ENCODE measurements around the gene E2F3.
"Not testable (repeated sequence)": the region's sequence is repeated elsewhere in the genome, so short reads cannot be mapped to it uniquely, and the experiment has no call there.

Gene E2F3

DNA sequence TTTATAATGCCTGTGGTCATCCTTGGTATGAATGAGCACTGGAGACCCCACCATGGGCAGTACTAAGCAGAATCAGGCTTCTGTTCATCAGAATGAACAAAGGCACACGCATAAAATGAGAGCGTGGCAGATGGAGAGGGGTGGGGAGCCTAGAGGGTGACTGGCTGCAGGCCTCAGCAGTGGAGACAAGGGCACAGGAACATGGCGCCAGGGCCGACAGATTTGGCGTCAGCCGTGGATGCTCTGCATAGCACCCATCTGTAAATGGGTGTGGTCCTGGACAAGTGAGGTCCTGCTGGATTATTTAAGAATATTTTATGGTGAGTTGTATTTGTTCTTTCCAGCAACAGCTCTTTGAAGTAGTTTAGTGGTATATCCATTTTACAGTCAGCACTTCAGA, 33.1 kb downstream of the E2F3 start:
- DNase-seq: no peak

DNA sequence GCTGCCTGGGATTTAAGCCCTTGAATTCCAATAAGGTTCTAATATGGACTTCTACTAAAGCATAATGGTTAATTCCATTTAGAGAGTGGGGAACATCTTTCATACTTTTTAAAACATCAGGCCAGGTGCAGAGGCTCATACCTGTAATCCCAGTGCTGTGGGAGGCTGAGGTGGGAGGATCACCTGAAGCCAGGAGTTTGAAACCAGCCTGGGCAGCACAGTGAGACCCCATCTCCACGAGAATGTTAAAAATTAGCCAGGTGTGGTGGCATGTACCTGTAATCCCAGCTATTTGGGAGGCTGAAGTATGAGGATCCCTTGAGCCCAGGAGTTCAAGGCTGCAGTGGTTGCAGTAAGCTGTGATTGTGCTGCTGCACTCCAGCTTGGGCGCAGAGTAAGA, 35.0 kb downstream of the E2F3 start:
- DNase-seq: no peak

DNA sequence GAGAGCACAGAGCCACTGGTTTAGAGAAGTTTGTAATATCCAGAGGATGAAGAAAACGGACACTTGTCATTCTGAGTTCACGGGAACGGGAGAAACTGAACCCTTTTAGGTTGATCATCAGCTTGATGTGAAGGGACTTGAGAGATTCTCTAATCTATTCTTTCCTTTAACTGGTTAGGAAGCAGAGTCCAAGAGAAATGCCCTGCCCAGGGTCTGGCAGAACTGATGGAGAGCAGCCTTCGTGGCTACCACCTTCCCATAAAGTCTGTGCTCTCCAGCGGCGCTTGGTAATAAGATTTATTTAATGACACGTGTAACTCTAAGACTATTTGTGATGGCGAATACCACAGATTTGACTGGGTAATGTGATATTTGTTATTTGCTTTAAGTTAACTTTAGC, 36.0 kb downstream of the E2F3 start:
- DNase-seq: no peak

DNA sequence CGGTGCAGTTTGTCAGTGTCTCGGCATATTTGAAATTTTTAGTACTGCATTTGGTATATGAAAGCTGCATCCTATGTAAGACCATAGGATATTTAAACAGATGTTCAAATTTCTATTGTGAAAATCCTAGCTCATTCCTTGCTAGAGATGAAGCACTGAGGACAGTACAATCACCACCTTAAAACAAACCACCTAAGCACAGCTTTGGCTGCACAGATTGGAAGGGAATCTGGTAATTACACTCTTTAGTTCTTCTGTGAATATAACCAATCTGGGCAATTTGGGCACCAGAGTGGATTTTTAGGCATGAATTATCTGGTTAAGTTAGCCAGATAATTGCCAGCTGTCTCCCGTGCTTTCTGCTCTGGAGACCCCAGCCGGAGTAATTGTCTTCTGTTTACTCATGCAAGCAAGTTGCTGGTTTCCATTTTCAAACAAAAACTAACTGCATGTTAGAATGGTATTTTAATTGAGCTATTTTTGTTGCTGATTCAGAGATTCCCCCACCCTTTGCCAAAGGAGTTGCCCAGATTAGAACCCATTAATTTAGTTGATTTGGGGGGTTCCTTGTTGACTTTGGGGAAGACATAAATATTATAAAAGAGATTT, 36.9 kb downstream of the E2F3 start:
- no peak for DNase-seq

DNA sequence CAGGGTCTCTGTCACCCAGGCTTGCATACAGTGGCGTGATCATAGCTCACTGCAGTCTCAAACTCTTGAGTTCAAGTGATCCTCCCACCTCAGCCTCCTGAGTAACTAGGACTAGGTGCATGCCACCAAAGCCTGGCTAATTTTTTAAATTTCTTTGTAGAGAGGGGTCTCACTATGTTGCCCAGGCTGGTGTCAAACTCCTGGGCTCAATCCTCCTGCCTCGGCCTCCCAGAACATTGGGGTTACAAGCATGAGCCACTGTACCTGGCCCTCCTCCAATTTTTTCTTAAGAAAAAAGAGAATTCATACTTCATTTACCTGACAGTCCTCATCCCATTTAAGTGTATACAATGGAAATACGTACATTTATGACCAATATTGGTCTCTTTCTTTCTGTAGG, 37.9 kb downstream of the E2F3 start:
- DNase-seq: no peak

DNA sequence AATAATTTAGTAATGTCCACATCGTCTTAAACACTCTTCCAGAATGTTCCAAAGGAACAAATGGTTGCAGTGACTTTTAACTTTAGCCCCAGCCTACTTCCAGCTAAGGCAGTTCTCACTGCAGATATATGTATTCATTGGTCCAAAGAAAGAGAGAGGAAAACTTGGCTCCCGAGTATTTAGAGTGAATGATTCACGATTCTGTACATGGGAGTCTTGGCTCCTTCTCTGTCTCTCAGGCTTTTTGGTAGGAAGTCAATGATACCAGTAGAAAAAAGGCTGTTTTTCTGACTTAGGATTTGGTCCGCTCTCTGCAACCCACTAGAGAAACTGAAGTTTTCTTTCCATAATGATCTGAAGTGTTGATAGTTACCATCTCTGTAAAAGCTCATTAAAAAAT, 38.6 kb downstream of the E2F3 start:
- DNase-seq: no peak

DNA sequence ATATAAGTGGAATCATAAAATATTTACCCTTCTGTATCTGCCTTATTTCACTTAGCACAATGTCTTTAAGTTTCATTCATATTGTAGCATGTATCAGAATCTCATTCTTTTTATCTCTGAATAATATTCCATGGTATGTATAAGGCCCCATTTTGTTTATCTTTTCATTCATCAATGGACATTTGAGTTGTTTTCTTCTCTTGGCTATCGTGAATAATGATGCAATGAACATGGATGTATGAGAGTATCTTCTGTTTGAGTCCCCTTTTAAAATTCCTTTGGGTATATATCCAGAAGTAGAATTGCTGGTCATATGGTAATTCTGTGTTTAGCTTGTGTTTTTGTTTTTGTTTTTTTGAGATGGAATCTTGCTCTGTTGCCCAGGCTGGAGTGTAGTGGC, 39.6 kb downstream of the E2F3 start:
- no peak for DNase-seq

DNA sequence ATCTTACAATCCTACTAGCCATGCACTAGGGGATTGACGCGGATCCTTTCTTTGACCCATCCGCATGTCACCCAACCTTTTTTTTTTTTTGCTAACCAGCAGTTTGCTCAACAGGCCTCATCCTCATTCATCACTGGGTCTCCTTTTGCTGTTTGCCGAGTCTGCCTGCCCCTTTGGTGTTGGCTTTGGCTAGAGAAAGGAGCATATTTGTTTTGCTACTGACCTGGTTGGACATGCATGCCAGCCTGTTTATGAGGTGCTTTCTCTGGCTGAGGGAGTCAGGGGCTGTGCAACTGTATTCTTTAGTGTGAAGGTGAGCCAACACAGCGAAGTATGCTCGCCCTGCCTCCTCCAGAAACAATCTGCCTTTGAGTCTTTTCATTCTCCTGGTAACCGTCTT, 40.2 kb downstream of the E2F3 start:
- DNase-seq: peak; percentile 72

DNA sequence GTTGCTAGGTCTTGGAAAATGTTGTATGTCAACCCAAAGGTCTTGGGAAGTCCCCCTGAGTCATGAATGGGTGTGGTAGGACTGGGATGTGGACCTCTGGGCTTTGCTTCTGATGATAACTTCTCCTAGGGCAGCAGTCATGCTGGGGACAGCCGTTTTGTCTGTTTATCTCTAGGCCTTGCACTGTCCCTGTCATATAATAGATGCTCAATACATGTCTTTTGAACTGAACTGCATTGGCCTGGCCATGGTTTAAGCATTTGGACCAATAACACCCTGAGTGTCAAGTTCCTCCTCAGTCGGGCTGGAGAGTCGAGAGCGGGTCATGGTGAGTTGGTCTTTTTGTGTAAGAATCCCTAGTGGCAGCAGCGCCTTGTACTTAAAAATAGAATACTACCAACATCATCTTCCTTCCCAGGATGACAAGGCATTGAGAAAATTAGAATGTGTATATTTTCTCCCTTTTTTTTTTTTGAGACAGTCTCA, 43.1 kb downstream of the E2F3 start:
- no peak for DNase-seq

DNA sequence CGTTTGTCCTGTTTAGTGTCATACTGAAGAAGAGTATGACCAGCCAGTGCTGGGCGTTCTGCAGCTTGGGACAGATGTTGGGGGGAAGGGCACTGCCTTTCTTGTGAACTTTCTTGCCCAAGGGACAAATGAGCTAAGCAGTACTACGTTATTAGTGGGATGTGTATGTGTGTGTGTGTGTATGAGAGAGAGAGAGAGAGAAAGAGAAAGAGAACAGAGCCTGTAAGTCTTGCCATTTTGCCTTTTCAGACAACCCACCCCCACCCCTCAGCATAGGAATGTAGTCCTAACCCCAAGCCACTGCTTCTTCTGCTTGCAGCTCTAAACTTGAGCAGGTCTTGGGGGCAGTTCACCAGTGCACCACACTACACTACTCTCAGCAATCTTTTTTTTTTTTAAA, 45.5 kb downstream of the E2F3 start:
- no peak for DNase-seq

DNA sequence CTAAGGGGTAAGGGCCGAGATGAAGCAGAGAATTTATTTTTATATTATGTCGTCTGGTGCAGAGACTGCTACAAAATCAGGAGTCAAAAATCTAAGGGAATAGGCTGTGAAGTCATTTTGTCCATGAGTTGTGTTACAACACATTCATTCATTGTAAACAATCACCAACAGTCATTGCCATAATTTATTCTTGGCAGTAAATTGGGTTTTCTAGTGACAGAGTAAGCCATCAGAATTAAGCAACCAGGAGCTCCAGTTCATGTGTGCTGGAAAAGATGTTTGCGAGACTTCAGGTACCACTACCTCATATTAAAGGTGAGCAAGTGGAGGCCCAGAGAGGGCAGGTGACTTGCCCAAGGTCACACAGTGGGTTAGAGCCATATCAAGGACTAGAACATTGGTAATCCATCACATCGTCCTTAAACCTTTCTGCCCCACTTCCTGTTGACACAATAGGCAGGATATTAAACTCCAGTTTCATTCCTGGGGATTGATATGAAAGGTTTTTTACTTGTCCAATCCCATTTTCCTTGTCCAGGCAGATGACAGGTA, 46.0 kb downstream of the E2F3 start:
- no peak for DNase-seq

DNA sequence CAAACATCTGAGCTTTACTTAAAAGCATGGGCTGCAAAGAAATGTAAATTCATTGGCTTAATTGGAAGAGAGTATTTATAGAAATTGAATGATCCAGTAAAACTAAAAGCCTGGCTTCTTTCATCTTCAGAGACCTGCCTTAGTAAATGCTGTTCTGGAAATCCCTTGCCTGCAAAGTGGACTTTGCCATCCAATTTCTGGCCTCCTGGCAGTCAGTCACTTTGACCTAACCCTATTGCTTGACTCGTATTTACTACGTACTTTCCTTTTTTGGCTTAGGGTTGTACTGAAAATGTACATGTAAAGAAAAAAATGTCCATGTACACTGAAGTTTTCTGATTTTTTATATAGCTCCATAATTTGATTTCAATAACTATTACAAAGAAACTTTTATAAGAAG, 47.1 kb downstream of the E2F3 start:
- no peak for DNase-seq

DNA sequence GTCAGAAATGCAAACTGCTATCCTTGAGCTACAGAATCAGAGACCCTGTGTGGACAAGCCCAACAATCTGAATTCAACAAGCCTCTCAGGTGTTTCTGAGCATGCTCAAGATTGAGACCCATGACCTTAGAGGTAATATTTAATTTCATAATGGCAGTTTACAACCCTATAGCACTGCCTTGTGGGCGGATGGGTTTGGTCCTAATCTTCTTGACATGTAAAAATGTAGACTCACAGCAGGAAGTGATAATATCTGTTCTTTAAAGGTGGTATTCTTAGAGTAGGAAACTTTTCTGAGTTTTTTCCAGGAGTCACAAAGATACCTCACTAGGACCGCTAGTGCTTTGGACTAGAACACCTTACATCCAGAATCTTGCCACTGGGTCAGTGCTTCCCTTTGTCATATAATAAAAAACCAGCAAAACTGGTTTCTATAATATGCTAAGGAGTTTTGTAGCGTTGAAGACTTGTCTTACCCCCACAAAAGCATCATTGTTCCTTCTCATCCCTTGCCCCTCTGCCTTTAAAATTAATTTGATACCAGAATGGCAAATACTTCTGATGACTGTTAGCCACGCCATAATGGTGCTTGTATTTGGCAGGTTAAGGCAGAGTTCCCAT, 52.6 kb downstream of the E2F3 start:
- no peak for DNase-seq

DNA sequence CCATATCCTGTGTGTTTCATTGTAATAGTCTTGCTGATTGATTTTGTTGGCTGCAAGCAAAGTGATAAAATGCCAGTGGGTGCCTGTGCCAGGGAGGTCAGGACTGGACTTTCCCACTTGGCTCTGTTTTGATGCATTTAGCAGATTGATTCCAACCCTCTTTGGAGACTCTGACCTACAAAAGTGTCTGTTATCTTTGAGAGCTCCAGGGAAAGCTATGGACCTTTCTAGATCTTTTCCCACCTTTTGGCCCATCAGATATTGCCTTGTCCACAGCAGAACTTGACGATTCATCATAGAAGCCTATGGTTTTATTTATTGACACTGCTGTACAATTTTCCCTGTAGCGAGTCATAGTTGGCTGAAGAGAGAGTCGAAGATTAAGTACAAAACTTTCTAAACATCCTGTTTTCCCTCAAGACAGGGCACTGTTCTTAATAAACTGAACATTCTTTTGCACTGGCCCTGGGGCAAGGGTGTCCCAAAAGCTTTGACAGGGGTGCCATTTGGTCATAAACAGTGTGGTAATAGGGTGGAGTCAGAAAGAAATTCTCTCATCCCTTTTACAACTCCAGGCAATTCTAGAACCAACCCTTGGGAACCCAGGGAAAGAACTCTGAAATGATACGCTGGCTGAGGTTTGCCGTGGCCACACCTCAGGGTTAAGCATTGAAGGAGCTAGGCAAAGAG, 53.7 kb downstream of the E2F3 start:
- DNase-seq: no peak

DNA sequence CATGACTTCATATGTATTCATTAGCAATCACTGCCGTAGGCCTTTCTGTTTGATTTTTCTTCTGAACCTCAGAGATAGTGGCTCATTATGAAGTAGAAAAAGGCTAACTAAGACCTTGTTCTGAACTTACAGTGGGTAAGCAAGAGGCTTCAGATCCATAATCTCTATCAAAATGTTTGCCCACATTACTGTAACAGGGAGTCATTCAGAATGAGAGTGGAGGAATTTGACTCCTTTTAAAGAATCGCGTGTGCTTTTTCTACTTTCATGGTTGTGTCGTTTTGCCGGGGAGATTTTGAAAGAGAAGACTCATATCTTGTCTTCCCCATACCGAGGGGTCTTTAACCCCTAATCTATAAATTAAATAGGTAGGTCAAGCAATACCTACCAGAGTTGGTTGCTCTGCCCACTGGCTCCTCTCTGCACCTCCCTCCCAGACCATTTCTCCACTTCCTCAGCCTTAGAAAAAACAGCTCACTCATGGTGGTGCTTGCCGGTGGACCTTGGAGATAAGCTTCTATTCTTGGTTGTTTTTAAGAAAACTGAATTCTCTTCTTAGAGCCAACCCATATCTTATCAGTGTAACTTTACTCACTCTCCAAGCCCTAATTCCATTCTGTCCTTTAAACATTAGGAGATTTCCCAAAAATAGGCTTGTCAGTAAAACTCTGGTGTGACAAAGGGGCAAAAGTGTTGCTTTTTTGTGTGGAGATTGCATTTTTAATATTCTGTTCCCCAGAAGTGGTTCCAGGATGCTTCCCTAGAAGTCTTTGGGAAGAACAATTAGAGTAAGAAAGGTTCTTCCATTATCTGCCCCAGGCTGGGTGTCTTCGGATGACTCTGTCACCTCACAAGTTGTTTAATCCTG, 56.6 kb downstream of the E2F3 start:
- DNase-seq: no peak

DNA sequence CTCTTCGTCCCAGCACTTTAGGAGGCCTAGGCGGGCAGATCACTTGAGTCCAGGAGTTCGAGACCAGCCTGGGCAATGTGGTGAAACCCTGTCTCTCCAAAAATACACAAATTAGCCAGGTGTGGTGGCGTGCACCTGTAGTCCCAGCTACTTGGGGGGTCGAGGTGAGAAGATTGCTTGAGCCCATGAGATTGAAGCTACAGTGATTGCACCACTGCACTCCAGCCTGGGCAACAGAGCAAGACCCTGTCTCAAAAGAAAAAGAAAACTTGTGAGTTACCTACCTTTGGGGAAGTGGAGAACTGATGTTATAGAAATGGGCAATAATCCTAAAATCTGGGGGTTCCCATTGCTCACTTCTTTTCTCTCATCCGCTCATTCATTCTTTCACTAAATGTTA, 58.0 kb downstream of the E2F3 start:
- no peak for DNase-seq

DNA sequence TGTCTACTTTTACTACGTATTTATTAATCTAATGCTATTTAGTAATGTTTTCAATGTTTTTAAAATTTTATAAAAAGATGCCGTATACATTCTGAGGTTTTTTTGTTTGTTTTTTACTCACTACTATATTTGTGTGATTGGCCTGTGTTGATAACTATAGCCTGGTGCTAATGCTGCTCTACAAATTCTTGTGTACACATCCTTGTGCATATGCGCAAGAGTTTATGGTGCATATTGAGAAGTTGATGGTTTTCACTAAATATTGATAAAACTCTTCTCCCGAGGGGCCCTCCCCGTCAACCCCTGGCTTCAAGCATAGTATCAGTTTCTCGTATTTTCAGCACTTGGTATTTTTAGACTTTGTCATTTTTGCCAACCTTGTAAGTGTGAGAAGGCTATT, 59.9 kb downstream of the E2F3 start:
- no peak for DNase-seq

DNA sequence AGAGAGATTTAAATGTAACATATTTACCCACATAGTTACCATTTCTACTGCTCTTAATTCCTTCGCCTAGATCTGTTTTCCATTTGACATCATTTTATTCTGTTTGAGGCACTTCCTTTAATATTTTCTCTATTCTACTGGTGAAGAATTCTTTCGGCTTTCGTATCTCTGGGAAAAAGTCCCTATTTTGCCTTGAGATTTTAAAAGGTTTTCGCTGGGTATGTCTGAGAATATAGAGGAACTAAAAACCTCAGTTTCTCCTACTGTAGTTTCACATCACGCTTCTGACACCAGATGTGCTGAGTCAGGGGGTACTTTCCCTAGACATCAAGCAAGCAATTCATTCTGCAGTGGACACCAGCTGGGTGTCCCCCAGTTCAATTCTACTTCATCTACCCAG, 61.7 kb downstream of the E2F3 start:
- no peak for DNase-seq

DNA sequence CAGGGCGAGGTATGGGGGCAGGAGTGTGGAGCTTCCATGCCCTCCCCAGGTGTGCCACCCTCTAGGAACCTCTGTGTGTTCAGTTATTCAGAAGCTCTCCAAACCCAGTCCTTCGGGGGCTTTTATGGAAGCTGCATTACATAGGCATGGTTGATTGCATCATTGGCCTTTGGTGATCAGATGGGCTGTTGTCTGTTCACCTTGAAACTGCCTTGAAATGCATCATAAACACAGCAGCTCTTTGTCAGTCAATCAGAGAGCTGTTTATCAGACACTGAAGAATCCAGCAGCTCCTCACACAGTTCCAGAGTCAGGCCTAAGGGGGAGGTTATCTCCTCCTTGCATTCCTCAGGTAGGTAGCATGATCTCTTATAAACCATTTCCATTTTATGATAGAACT, 62.4 kb downstream of the E2F3 start:
- no peak for DNase-seq

DNA sequence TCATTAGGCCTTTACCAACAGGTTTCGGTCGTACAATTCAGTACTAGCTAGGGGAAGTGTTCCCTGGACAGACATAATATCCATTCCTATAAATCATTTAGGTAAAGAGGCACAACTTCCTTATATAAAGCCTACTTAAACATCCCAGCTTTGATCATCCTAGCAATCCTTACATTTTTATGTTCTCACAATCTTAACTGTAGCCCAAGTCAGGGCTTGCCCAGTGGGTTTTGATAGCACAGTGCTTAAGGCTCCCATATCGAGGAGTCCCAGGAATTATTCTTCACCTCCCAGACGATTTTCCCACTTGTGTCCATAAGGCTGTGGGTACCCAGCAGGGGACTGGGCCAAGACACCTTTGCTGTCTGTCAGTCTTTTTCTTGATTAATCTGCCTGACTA, 63.2 kb downstream of the E2F3 start:
- DNase-seq: no peak

DNA sequence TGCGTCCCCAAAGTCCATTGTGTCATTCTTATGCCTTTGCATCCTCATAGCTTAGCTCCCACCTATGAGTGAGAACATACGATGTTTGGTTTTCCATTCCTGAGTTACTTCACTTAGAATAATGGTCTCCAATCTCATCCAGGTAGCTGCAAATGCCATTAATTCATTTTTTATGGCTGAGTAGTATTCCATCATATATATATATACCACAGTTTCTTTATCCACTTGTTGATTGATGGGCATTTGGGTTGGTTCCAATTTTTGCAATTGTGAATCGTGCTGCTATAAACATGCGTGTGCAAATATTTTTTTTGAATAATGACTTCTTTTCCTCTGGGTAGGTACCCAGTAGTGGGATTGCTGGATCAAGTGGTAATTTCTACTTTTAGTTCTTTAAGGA, 63.9 kb downstream of the E2F3 start:
- not testable (repeated sequence) for DNase-seq

DNA sequence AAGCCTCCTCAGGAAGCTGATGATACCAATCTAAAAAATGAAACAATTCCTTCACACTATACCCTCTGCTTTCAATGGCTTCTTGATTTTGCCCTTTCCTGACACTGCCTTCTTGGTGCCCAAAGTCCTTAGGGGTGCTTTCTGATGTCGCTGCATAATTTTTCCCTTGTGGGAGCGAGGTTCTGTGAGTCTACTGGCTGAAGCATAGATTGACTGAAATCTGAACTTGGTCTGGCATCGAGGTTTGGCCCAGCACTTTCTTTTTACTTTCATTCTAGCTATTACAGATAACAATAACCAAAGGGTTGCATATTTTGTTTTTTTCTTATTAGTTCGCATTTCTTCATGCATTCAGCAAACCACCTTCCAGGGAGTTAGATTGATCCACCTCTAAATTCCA, 65.8 kb downstream of the E2F3 start:
- DNase-seq: no peak

DNA sequence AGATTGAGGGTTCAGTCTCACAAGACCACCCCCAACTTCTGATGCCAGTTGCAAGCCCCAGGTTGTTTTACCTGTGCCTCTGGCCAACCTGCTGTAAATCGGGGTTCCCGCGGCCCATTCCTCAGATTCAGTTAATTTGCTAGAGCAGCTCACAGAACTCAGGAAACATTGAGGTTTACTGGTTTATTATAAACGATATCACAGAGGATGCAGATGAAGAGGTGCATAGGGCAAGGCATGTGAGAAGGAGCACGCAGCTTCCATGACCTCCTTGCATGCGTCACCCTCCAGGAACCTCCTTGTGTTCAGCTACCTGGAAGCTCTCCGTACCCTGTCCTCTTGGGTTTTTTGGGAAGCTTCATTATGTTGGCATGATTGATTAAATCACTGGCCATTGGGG, 66.5 kb downstream of the E2F3 start:
- no peak for DNase-seq

Measured in NCI-H2029 (cell line).